Limb (tissue), 2 donors: ENCODE data around the gene TNFRSF19.
A peak's percentile ranks its signal among the peaks of the same experiment; 100 is the strongest.
"Not testable (repeated sequence)": the region's sequence is repeated elsewhere in the genome, so short reads cannot be mapped to it uniquely, and the experiment has no call there.

ENCODE experiments used
- DNase-seq, 2 donors: peaks; one replicate each; pipeline ENCODE4 v3.0.0-alpha.2; 2016; ENCODE audit errors: extremely low spot score in 2 of 2

TNFRSF19 gene

GRCh38 chr13:23570099-23570920 is at the start of gene TNFRSF19:
Gene TNFRSF19 (plus strand): TSS chr13:23570412. CDS start chr13:23590184, 19,772 bp downstream.
- DNase-seq = peak; percentile 71 to 81

GRCh38 chr13:23529926-23530325 is 40.3 kb upstream of the TNFRSF19 start:
- DNase-seq = not testable (repeated sequence)

GRCh38 chr13:23531446-23531845 is 38.8 kb upstream of the TNFRSF19 start:
- no peak for DNase-seq

- DNase-seq = no peak
Measured at GRCh38 chr13:23534090-23534489, 36.1 kb upstream of the TNFRSF19 start.

GRCh38 chr13:23541221-23541824 is 28.9 kb upstream of the TNFRSF19 start:
- no peak for DNase-seq

GRCh38 chr13:23544668-23545067 is 25.5 kb upstream of the TNFRSF19 start:
- no peak for DNase-seq

- DNase-seq = peak; percentile 48 to 69
Measured at GRCh38 chr13:23547000-23547590, 23.1 kb upstream of the TNFRSF19 start.

GRCh38 chr13:23549724-23550123 is 20.5 kb upstream of the TNFRSF19 start:
- no peak for DNase-seq

- DNase-seq = no peak
Measured at GRCh38 chr13:23550163-23550562, 20.0 kb upstream of the TNFRSF19 start.

GRCh38 chr13:23551213-23552008 is 18.8 kb upstream of the TNFRSF19 start:
- no peak for DNase-seq

- no peak for DNase-seq
Measured at GRCh38 chr13:23552171-23552570, 18.0 kb upstream of the TNFRSF19 start.

- DNase-seq = no peak
Measured at GRCh38 chr13:23552661-23553060, 17.6 kb upstream of the TNFRSF19 start.

GRCh38 chr13:23554000-23554399 is 16.2 kb upstream of the TNFRSF19 start:
- no peak for DNase-seq

- no peak for DNase-seq
Measured at GRCh38 chr13:23557043-23557442, 13.2 kb upstream of the TNFRSF19 start.

- no peak for DNase-seq
Measured at GRCh38 chr13:23557733-23558132, 12.5 kb upstream of the TNFRSF19 start.

GRCh38 chr13:23558675-23559536 is 11.3 kb upstream of the TNFRSF19 start:
- DNase-seq = peak in 1 of 2 donors; percentile 36

- no peak for DNase-seq
Measured at GRCh38 chr13:23560571-23561089, 9.6 kb upstream of the TNFRSF19 start.

- no peak for DNase-seq
Measured at GRCh38 chr13:23561261-23561660, 9.0 kb upstream of the TNFRSF19 start.

GRCh38 chr13:23563085-23563845 is 6.9 kb upstream of the TNFRSF19 start:
- no peak for DNase-seq
